GM21390 (cell line): ENCODE data around the gene ADAMTS17.

Experiments used
- ATAC-seq: cut with Tn5 transposase; IDR thresholded peaks from one replicate; pipeline ENCODE4 v1.9.1; 2021; ENCODE audit not compliant: unreplicated experiment

ADAMTS17 gene

GRCh38 chr15:100311154-100311625 is 30.6 kb downstream of the ADAMTS17 start:
- ATAC-seq = no peak

- no peak for ATAC-seq
Measured at GRCh38 chr15:100310513-100311153, 31.1 kb downstream of the ADAMTS17 start.

GRCh38 chr15:100310041-100310405 is 31.8 kb downstream of the ADAMTS17 start:
- no peak for ATAC-seq

- no peak for ATAC-seq
Measured at GRCh38 chr15:100309109-100310040, 32.4 kb downstream of the ADAMTS17 start.

- no peak for ATAC-seq
Measured at GRCh38 chr15:100308608-100309007, 33.2 kb downstream of the ADAMTS17 start.

GRCh38 chr15:100308213-100308600 is 33.6 kb downstream of the ADAMTS17 start:
- ATAC-seq = no peak

GRCh38 chr15:100307241-100308212 is 34.2 kb downstream of the ADAMTS17 start:
- ATAC-seq = no peak

- ATAC-seq = no peak
Measured at GRCh38 chr15:100306098-100306497, 35.7 kb downstream of the ADAMTS17 start.

GRCh38 chr15:100301910-100302431 is 39.8 kb downstream of the ADAMTS17 start:
- ATAC-seq = no peak

GRCh38 chr15:100298257-100298656 is 43.5 kb downstream of the ADAMTS17 start:
- no peak for ATAC-seq

- ATAC-seq = no peak
Measured at GRCh38 chr15:100297812-100298211, 44.0 kb downstream of the ADAMTS17 start.

GRCh38 chr15:100295939-100296565 is 45.7 kb downstream of the ADAMTS17 start:
- ATAC-seq = no peak

- no peak for ATAC-seq
Measured at GRCh38 chr15:100292010-100292409, 49.8 kb downstream of the ADAMTS17 start.

- no peak for ATAC-seq
Measured at GRCh38 chr15:100291106-100291505, 50.7 kb downstream of the ADAMTS17 start.

- ATAC-seq = no peak
Measured at GRCh38 chr15:100285641-100286295, 56.0 kb downstream of the ADAMTS17 start.

GRCh38 chr15:100284701-100285100 is 57.1 kb downstream of the ADAMTS17 start:
- no peak for ATAC-seq

- no peak for ATAC-seq
Measured at GRCh38 chr15:100284191-100284590, 57.6 kb downstream of the ADAMTS17 start.

GRCh38 chr15:100281096-100281917 is 60.5 kb downstream of the ADAMTS17 start:
- ATAC-seq = no peak

- no peak for ATAC-seq
Measured at GRCh38 chr15:100279849-100280248, 61.9 kb downstream of the ADAMTS17 start.
